ENCODE measurements around the gene PRDM16. TPM values are rescaled to one million over a fixed set of nuclear protein-coding genes. Genes with fewer than 3 reads are reported as not detected.

The PRDM16 gene
- total and polyA plus RNA-seq, 2 donors (not counting 1 experiment from before 2014, with no cell fraction given) = 0.03 to 0.12 TPM

DNA sequence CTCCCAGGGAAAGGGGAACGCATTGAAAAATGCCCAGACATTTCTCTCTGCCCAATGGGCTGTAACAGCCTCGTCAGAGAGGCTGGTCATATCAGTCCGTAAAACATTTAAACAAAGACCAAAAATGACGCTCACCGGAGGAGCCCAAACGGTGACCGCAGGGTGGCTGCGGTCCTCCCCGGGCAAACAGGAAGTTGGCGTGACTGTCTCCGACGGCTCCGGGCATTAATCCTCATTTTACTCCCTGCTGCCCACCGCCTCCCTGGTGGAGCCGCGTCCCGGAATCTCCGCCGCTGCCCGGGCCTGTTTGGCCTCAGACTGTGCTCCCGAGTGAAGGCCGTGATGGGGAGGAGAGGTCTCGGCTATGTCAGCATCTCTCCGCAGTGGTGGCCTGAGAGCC lies 9.9 kb downstream of the PRDM16 start:
- no peak overlapping the region for H2AFZ ChIP-seq (ENCODE audit: insufficient read depth, low read depth, low read length, poor library complexity, severe bottlenecking)
- no peaks in the 10 kb centered on the region for H3K36me3 ChIP-seq (replicated peaks in 1 of 2; ENCODE audit: control extremely low read depth in 1 of 2, control insufficient read depth in 1 of 2, extremely low read depth in 1 of 2, insufficient read depth in 2 of 2, low read length in 1 of 2)
- ChIA-PET POLR2A (no interaction called here), CTCF (no interaction called here)
- Mint-ChIP-seq H3K9me3 (ENCODE audit: insufficient read depth) (no peaks in the 10 kb centered on the region), H3K27me3 (peaks cover 27% of the 10 kb centered on the region), H3K4me3 (no peak overlapping the region), H3K4me1 (no peaks in the 10 kb centered on the region), H3K27ac (no peak overlapping the region)
- TF ChIP-seq EZH2 (IDR thresholded peaks at IDR 0.05; ENCODE audit: borderline replicate concordance, insufficient read depth, low read depth, low read length, poor library complexity, severe bottlenecking) = no peak
- TF ChIP-seq, protein P1, sequence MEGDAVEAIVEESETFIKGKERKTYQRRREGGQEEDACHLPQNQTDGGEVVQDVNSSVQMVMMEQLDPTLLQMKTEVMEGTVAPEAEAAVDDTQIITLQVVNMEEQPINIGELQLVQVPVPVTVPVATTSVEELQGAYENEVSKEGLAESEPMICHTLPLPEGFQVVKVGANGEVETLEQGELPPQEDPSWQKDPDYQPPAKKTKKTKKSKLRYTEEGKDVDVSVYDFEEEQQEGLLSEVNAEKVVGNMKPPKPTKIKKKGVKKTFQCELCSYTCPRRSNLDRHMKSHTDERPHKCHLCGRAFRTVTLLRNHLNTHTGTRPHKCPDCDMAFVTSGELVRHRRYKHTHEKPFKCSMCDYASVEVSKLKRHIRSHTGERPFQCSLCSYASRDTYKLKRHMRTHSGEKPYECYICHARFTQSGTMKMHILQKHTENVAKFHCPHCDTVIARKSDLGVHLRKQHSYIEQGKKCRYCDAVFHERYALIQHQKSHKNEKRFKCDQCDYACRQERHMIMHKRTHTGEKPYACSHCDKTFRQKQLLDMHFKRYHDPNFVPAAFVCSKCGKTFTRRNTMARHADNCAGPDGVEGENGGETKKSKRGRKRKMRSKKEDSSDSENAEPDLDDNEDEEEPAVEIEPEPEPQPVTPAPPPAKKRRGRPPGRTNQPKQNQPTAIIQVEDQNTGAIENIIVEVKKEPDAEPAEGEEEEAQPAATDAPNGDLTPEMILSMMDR (IDR thresholded peaks at IDR 0.05) = no peak
- H3K9me3 ChIP-seq (ENCODE audit: control extremely low read depth in 1 of 3, control insufficient read depth in 2 of 3, insufficient read depth in 1 of 3, low read length in 2 of 3) = no peaks in the 10 kb centered on the region
- DNase-seq (no peak), ATAC-seq (ENCODE audit: low read depth) (no peak)
- H4K20me1 ChIP-seq (ENCODE audit: control insufficient read depth, insufficient read depth, low read length, poor library complexity, severe bottlenecking) = no peaks in the 10 kb centered on the region
- no peaks in the 10 kb centered on the region for H3K4me1 ChIP-seq (ENCODE audit: control insufficient read depth in 2 of 2, insufficient read depth in 2 of 2, low read length in 2 of 2)
- intact Hi-C loops (cut with micrococcal nuclease) = no loop called here
- 53% methylated on average over 23 of the region's 24 CpGs for WGBS (ENCODE audit: insufficient coverage)
- no peak overlapping the region for H3K4me2 ChIP-seq (replicated peaks; ENCODE audit: low read depth, low read length, poor library complexity, severe bottlenecking)
- H3K27me3 ChIP-seq (replicated peaks in 1 of 4; ENCODE audit: control extremely low read depth in 1 of 4, control insufficient read depth in 3 of 4, insufficient read depth in 4 of 4, low read length in 3 of 4) = peaks cover 0 to 15% (median 0%) of the 10 kb centered on the region in 4 experiments
- H3K4me3 ChIP-seq (ENCODE audit: control extremely low read depth in 1 of 5, extremely low read depth in 1 of 5, insufficient read depth in 1 of 5, low read depth in 2 of 5, low read length in 4 of 5) = no peak overlapping the region
- no peak overlapping the region for H3K27ac ChIP-seq (ENCODE audit: low read length in 2 of 2)
- no peak overlapping the region for H3K9ac ChIP-seq (ENCODE audit: low read length)
- no peaks in the 10 kb centered on the region for H3K79me2 ChIP-seq (ENCODE audit: control insufficient read depth, insufficient read depth, low read length)

DNA sequence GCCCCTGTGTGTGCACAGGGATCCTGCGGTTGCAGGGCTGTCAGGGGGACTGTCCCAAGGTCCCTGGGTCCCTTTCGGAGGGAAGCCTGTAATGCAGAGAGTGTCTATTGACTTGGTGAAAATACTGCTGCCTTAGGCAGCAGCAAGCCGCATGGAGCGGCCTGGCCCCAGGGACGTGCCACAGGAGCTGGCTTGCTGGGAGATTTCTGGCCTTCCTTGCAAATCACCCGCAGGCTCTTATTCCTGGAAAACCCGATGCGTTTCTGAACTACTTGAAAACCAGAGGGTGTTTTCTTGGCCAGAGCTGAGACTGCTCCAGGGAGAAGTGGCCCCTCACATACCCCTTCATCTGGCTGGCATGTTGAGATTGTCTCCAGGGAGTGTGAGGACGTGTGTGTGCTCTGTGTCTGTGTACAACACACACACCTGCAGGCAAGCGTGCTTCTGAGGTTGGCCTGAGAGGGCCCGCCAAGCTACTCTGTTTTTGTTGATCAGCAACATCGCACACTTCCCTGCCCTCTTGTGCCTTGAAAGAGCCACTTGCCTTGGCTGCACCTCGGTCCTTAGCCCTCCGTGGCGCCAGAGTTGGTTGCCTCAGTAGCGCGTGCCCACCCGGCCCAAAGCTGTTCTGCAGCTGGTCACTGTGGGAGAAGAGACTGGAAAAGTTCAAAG lies 10.5 kb downstream of the PRDM16 start:
- Histone ChIP-seq H3K4me2 (replicated peaks; ENCODE audit: low read depth, low read length, poor library complexity, severe bottlenecking) (no peak overlapping the region), H3K27ac (ENCODE audit: low read length in 2 of 2) (no peak overlapping the region), H2AFZ (ENCODE audit: insufficient read depth, low read depth, low read length, poor library complexity, severe bottlenecking) (no peak overlapping the region), H3K27me3 (replicated peaks in 1 of 4; ENCODE audit: control extremely low read depth in 1 of 4, control insufficient read depth in 3 of 4, insufficient read depth in 4 of 4, low read length in 3 of 4) (peaks cover 0 to 11% (median 0%) of the 10 kb centered on the region in 4 experiments), H3K4me3 (ENCODE audit: control extremely low read depth in 1 of 5, extremely low read depth in 1 of 5, insufficient read depth in 1 of 5, low read depth in 2 of 5, low read length in 4 of 5) (no peak overlapping the region), H3K79me2 (ENCODE audit: control insufficient read depth, insufficient read depth, low read length) (no peaks in the 10 kb centered on the region), H3K4me1 (ENCODE audit: control insufficient read depth in 2 of 2, insufficient read depth in 2 of 2, low read length in 2 of 2) (no peaks in the 10 kb centered on the region), H3K9me3 (ENCODE audit: control extremely low read depth in 1 of 3, control insufficient read depth in 2 of 3, insufficient read depth in 1 of 3, low read length in 2 of 3) (no peaks in the 10 kb centered on the region), H4K20me1 (ENCODE audit: control insufficient read depth, insufficient read depth, low read length, poor library complexity, severe bottlenecking) (no peaks in the 10 kb centered on the region), H3K36me3 (replicated peaks in 1 of 2; ENCODE audit: control extremely low read depth in 1 of 2, control insufficient read depth in 1 of 2, extremely low read depth in 1 of 2, insufficient read depth in 2 of 2, low read length in 1 of 2) (no peaks in the 10 kb centered on the region), H3K9ac (ENCODE audit: low read length) (no peak overlapping the region)
- POLR2A ChIA-PET = no interaction called here
- CTCF ChIA-PET = no interaction called here
- no peak overlapping the region for H3K27ac Mint-ChIP-seq
- DNase-seq (no peak), ATAC-seq (ENCODE audit: low read depth) (no peak)
- TF ChIP-seq, protein P1 (IDR thresholded peaks at IDR 0.05) = no peak
- no peak for TF ChIP-seq EZH2 (IDR thresholded peaks at IDR 0.05; ENCODE audit: borderline replicate concordance, insufficient read depth, low read depth, low read length, poor library complexity, severe bottlenecking)
- H3K4me1 Mint-ChIP-seq = no peaks in the 10 kb centered on the region
- no peaks in the 10 kb centered on the region for H3K9me3 Mint-ChIP-seq (ENCODE audit: insufficient read depth)
- intact Hi-C loops (cut with micrococcal nuclease) = no loop called here
- H3K4me3 Mint-ChIP-seq = no peak overlapping the region
- H3K27me3 Mint-ChIP-seq = peaks cover 24% of the 10 kb centered on the region
- WGBS (ENCODE audit: insufficient coverage) = 91% methylated on average over 18 of the region's 18 CpGs
